Measurements from ENCODE around the gene ADPRM.
A peak's percentile ranks its signal among the peaks of the same experiment; 100 is the strongest.
"Not testable (repeated sequence)": the region's sequence is repeated elsewhere in the genome, so short reads cannot be mapped to it uniquely, and the experiment has no call there.

ADPRM gene

GRCh38 chr17:10702574-10702973 lies 5.2 kb downstream of the ADPRM start:
- no peak for ATAC-seq

DNA sequence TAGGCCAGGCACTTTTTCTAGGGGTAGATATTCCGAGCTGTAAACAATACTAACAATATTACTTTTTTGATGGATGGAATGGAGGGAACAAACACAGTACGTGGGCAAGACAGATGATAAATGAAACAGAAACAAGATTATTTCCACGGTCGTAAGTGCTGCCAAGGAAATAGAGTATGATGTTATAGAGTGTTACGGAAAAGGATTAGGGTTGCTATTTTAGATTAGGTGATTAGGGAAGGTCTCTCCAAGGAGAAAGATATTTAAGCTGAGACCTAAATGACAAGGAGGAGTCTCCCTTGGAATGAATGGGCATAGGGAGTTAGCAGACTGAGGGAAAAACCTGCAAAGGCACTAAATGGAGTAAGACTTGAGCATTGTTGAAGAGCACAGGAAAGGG lies 8.3 kb downstream of the ADPRM start:
- no peak for ATAC-seq

GRCh38 chr17:10713318-10713717 lies 15.9 kb downstream of the ADPRM start:
- ATAC-seq = no peak

GRCh38 chr17:10716218-10716617 lies 18.8 kb downstream of the ADPRM start:
- no peak for ATAC-seq

DNA sequence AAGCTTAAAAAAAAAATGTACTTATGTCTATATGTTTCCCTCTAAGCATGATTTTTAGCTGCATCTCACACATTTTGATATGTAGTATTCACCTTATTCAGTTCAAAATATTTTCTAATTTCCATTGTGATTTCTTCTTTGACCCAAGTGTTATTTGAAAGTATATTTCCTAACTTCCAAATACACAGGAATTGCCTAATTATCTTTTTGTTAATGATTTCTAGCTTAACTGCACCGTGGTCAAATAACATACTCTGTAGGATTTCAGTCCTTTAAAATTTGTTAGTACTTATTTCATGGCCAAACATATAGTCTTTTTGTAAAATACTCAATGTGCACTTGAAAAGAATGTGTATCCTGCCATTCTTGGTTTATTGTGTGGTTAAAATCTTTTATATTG lies 21.2 kb downstream of the ADPRM start:
- ATAC-seq = no peak

DNA sequence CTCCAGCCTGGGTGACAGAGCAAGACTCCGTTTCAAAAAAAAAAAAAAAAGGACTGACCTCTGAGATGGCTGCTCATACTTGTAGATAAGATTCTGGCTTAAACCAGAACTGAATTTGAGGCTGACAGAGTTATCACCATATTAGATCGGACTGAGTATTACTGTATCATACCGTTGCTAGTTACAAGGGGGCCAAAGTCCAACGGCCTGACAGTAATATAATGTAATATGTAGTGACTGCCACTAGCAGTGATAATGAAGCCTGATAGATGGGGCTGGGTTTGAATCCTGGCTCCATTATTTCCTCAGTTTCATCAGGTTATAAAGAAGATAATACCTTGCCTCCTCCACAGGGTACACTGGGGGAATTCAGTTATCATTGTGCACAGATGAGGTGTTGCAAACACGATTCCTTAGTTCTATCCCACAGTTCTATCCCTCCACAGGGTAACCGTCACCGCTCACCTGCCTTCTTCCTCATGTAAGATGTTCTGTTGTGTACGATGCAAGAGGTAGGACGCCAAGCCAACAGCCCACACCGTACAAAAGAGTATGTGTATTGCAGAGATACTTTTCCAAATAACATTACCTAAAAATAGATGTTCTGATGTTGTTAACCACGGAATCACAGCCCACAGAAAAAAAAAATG lies 27.3 kb downstream of the ADPRM start:
- ATAC-seq = no peak

- ATAC-seq = no peak
Observed at GRCh38 chr17:10725262-10725661, 27.9 kb downstream of the ADPRM start.

- ATAC-seq = no peak
Observed at GRCh38 chr17:10726196-10726595, 28.8 kb downstream of the ADPRM start.

DNA sequence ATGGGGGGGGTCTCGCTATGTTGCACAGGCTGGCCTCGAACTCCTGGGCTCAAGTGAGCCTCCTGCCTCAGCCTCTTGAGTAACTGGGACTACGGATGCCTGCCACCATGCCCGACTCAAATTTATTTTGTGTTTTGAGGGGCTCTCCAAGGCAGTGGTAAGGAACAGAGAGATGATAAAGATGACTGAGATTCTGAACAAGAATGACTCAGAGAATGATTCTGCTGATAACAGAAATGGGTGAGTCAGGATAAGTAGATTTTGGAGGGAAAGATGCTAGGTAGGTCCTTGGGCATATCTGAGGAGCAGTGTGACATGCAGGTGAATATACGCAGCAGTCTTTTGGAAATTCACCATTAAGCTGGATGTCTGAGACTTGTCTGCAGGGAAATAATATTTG lies 29.8 kb downstream of the ADPRM start:
- peak; percentile 69 to 74 for ATAC-seq

DNA sequence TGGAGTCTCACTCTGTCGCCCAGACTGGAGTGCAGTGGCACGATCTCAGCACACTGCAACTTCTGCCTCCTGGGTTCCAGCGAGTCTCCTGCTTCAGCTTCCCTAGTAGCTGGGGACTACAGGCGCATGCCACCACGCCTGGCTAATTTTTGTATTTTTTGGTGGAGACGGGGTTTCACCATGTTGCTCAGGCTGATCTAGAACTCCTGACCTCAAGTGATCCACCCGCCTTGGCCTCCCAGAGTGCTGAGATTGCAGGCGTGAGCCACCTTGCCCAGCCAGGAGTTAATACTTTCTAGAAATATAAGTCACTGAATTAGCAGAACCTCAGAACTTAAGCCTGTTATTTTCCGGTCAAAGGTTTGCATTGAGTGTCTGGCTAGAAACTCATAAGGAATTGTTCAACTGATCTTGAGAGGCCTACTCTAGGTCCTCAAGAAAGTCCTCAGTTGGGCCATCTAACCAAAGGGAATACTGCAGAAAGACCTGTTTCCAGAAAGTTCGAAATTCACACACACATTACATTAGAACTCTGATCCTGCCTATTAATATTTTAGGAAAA lies 31.0 kb downstream of the ADPRM start:
- no peak for ATAC-seq

DNA sequence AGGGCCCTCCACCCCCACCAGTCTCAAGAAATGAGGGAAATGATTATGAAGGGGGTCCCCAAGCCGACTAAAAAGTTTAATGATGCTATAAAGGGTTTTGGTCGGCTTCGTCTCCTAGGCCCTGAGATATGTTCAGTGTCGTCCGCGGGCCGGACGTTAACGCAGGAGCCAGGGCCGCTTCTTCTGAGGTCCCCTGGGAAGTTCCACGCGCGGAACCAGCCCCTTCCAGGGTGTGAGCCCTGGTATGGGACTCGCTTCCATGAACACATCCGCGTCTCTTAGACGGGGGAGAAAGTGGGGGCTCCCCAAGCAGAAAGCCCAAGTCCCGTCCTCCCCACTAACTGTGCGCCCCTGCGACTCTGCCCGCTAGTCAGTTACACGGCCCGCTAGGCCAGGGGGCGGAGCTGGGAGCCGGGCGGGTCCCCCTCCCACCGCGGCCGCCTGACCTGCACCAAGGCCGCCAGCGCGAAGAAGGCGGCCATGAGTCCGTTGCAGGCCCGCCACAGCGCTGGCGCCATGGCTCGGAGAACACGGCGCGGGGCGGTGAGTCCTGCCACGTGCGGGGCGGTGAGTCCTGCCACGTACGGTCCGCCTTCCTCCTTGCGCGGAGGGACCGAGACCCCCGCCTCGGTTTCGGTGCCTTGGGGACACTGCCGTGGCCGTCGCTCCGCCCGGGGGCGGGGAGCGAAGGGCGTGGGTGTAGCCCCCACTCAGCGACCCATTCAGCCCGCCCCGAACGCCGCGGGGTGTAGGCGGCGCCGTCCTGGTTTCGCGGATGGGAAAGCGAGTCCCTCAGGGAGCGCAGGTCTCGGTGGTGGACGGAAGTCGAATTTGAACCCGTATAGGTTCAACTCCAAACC lies 32.2 kb downstream of the ADPRM start, which contains the start of gene TMEM220:
TMEM220 (minus strand) TSS at position 690 of the 860 bp plus-strand sequence; CDS start at position 518, 172 bp downstream.
- peak; percentile 46 to 54 for ATAC-seq

- not testable (repeated sequence) for ATAC-seq
Observed at GRCh38 chr17:10730247-10730646, 32.9 kb downstream of the ADPRM start.

DNA sequence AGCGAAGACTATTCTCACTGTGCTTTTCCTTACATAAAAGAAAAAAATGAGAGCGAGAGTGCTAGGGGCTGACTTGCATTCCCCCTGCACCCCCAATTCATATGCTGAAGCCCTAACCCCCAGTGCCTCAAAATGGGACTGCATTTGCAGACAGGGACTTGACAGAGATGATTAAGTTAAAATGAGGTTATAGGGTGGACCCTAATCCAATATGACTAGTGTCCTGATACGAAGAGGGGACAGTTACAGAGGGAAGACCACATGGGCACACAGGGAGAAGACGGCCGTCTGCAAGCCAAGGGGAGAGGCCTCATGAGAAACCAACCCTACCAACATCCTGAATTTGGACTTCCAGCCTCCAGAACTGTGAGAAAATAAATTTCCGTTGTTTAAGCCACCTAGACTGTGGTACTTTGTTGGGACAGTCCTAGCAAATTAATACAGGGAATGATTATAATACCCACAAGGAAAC lies 34.0 kb downstream of the ADPRM start:
- no peak for ATAC-seq

DNA sequence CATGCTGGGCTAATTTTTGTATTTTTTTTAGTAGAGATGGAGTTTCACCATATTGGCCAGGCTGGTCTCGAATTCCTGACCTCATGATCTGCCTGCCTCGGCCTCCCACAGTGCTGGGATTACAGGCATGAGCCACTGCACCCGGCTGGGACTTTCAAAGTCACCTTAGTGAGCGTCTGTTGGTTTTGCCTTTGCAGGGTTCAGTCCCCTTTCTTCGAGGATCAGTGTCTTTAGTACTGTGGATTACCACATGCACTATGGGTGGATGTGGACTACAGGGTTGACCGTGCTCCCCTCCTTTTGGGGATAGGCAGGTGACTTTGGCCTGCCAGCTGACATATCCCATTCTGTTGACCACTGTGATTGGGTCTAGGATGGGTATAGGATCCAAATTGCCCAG lies 34.7 kb downstream of the ADPRM start:
- ATAC-seq = not testable (repeated sequence)

- ATAC-seq = no peak
Observed at GRCh38 chr17:10733666-10734065, 36.3 kb downstream of the ADPRM start.

- ATAC-seq = no peak
Observed at GRCh38 chr17:10735251-10735650, 37.9 kb downstream of the ADPRM start.

- ATAC-seq = no peak
Observed at GRCh38 chr17:10735821-10736220, 38.4 kb downstream of the ADPRM start.

- ATAC-seq = no peak
Observed at GRCh38 chr17:10737168-10737622, 39.8 kb downstream of the ADPRM start.

GRCh38 chr17:10737736-10738135 lies 40.3 kb downstream of the ADPRM start:
- no peak for ATAC-seq

DNA sequence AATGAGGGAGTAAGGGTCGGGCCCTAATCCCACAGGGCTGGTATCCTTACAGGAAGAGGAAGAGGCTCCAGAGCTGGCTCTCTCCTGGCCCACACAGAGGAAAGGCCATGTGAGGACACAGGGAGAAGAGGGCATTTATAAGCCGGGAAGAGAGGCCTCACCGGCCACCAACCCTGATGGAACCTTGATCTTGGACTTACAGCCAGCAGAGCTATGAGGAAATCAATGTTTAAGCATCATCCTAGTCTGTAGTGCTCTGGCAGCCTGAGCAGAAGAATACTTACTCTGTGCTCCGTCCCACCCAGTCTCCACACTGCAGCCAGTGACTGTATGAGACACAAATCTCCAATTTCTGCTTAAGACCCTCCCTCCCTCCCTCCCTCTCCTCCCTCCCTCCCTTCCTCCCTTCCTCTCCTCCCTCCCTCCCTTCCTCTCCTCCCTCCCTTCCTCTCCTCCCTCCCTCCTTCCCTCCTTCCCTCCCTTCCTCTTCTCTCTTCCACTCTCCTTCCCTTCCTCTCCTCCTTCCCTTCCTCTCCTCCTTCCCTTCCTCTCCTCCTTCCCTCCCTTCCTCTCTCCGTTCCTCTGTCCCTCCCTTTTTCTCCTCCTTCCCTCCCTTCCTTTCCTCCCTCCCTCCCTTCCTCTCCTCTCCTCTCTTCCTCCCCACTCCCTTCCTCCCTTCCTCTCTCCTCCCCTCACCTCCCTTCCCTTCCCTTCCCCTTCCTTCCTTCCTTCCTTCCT lies 41.3 kb downstream of the ADPRM start:
- no peak for ATAC-seq

DNA sequence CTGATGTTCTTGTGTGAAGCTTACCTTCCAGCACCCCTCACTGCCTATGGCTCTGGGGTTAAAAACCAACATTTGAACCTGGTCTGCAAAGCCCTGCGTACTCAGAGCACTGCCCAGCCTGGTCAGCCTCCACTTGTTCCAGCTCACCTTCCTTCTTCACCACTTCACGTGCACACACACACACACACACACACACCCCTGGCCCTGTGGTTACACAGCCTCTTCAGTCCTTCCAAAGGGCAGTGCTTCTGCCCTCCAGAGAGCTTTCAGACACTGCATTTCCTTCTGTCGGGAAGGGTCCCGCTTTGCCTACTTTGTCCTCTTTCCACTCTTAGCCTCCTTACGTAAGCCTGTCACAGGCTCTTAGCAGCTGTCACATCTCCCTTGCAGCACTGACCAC lies 42.0 kb downstream of the ADPRM start:
- ATAC-seq = no peak

DNA sequence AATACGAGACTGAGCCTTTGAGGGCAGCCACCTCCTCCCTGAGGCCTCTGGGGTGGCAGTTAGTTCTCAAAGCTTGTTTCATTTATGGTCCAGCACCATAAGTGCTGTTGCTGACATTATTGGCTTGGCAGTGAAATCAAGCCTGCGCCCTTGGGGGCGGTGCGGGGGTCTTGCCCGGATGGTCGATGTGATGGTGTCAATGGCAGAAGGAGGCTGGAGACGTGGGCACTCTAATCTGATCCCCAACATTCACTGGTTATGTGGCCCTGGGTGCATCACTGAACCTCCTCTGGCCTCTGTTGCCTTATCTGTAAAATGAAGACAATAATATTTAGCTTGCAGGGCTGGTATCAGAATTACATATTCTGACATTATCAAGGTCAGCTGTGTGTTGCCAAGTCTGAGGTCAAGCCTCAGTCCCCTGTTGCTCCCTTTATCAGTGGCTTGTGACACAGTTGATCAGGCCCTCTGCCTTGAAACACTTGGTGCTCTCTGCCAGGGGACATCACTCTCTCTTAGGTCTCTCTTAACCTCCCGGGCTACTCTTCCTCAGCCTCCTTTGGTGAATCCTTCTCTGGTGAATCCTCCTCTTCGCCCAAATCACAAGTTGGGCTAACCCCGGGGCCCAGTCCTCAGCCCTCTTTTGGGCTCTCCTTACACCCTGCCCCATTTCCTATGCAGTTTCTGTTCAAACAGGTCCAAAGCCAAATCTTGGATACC lies 44.2 kb downstream of the ADPRM start:
- no peak for ATAC-seq
